Ammon's horn (tissue), 1 donor: ENCODE results near the gene TRIM25.

Source experiments
- DNase-seq: peaks from one replicate; pipeline ENCODE4 v3.0.0-alpha.2; 2016; ENCODE audit warnings: low spot score

TRIM25 gene

DNA sequence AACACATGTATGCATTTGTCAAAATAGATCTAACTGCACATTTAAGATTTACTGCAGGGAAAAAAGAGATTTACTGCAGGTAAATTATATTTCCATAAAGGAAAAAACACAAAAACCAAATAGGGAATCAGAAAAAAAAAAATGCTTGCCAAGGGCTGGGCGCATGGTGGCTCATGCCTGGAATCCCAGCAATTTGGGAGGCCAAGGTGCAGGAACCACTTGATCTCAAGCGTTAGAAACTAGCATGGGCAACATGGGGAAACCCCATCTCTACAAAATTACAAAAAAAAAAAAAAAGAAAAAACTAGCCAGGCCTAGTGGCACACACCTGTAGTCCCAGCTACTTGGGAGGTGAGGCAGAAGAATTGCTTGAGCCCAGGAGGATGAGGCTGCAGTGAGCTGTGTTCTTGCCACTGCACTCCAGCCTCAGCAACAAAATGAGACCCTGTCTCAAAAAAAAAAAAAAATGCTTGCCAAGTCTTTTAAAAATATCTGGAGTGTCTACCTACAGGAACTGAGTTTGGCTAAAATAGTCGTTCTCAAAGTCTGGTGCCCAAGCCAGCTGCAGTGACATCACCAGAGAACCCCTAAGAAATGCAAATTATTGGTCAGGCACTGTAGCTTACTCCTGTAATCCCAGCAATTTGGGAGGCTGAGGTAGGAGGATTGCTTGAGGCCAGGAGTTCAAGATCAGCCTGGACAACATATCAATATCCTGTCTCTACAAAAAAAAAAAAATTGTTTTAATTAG is 17.5 kb downstream of the TRIM25 start:
- DNase-seq = no peak

DNA sequence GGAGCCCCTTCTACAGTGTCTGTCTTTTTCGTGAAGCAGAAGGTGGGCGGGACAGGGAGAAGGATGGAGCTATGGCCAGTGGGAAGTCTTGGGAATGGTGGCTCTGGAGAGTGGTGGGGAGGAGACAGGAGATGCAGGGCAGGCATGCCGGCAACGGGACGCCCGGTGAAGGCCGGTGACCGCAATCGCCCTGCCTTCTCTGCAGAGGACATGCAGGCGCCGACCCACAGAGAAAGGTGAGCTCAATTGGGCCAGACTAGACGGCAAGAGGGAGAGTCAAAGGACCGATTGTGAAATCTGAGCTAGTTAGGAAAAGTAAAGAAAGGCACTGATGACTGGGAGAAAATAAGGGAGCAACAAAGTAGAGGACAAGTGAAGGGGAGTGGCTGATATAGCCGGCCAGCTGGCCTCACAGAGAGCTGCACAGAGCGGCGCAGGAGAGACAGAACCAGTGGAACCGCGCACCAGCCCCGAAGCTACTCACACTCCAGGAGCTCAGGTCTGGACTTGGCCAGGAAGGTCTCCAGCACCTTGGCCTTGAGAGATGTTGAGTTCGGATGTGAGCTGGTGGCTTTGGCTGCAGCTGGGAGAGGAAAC is 18.9 kb downstream of the TRIM25 start:
- no peak for DNase-seq

DNA sequence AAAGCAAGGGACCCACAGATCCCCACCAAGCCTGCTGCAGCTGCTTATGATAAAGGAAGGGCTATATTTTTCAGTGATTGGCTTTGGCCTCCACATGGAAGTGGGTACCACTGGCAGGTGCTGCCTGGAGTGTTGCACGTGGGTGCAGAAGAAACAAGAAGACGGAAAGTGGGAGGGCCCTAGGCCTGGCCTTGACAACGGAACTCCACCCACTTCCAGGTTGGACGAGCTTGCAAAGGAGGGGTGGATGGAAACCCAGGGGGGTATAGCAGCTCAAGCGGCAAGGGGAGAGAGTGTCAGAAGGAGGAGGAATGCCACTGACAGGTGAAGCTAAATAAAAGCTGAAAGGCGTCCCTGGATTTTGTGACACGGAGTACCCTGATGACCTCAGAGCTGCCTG is 20.3 kb downstream of the TRIM25 start:
- no peak for DNase-seq

DNA sequence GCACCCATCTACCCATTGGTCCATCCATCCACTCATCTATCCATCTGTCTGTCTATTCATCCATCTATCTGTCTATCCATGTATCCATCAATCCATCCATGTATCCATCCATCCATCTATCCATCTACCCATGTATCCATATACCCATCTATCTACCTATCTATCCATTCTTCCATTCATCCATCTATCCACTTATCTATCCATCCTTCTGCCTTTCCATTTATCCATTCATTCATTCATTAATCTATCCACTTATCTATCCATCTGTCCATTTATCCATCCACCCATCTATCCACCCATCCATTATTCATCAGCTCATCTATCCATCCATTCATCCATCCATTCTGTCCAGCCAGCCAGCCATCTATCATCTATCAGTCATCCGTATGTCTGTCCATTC is 21.5 kb downstream of the TRIM25 start:
- no peak for DNase-seq

DNA sequence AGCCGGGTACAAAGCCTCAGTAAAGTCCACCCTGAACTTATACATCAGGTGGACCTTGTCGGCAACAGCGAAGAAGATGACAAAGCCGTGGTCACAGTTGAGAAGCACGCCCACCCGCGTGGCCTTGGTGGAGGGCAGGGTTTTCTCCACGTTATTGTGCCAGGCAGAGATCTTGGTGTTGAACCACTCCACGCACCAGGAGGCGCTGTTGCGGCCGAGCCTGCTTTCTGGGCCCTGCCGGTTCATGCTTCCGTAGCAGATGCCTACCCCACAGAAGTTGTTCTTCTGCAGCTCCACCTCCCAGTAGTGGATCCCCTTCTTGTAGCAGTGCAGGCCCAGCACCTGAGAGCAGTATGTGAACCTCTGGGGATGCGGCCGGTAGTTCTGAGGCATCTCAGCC is 22.1 kb downstream of the TRIM25 start:
- no peak for DNase-seq

DNA sequence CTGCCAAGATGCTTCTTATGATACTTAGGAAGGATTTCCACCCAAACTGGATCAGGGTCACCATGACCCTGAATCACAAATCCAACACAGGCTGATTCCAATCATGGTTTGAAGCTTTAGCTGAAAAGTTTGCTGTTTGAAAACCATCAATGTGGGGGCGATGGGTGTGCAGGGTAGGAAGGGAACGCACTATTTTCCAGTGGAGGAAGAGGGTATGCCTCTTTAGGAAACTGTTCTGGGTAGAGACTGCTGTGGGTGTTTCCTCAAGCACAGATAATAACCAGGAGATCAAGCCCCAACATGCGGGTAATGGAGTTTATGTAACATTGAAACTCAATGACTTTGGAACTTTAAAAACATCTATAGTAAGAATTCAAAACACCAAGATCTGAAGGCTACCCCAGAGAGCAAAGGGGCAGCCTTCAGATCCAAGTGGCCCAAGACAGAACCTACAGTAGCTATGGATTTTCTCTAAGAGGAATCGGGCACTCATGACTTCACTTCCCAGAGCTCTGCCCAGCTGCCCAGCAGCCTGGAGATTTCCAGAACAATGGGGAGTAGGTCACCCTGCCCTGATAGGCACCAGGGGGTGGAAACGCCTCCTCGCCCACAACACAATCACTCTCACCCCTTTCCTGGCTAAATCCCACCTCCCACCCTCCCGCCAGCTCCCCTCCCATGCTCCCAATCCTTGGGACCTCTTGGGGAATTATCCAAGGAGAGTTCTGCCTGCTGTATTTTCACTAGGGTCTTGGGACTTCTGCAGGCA is 22.8 kb downstream of the TRIM25 start:
- no peak for DNase-seq

DNA sequence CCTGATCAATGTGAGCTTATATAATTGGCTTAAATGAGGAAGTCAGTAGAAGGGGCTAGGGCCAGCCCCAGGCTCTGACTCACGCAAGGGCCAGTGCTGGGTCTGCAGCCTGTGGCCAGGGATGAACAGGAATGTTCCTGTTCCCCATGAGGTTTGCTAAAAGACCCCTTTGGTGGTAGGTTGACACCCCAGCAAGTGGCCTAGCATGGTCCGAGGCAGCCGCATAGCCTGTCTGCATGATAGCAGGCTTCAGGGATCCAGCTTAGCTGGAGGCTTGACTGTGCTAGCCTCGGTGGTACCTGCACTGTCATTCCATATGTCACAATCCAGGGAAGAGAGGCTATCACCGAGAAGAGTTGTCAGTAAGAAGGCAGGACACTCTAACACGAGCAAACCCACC is 23.5 kb downstream of the TRIM25 start:
- no peak for DNase-seq

DNA sequence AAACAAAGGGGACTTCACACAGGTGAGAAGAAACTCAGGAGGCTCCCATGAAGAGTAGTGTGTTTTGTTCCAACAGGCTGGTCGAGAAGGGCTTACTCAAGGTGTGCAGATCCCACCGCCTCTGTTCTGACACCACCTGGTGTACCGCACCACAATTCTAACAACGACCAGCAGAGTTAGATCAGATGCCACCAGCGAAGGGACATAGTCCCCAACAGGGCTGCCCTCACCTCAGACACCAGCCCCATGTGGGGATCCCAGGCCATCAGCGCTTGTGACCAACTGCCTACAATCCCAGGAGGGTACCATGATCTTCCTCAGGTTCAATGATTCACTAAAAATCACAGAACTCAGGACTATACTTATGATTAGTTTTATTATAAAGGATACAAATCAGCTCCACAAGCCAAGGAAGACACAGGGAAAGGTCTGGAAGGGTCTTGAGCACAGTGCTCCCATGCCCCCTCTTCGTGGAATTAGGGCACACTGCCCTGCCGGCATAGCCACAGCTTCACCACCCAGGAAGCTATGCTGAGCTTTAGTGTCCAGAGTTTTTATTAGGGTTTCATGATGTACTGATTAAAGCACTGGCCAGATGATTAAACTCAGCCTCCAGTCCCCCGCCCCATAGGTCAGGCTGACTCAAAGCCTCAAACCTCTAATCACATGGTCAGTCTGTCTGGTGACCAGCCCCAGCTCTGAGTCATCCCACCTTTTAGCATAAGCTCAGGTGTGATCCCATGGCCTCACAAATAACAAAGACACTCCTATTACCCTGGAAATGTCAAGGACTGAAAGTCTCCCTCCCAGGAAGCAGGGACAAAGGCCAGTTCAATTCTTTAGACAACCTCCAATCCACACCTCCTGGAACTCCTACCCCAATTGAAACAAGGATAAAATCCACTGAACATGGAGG is 26.0 kb downstream of the TRIM25 start:
- no peak for DNase-seq

DNA sequence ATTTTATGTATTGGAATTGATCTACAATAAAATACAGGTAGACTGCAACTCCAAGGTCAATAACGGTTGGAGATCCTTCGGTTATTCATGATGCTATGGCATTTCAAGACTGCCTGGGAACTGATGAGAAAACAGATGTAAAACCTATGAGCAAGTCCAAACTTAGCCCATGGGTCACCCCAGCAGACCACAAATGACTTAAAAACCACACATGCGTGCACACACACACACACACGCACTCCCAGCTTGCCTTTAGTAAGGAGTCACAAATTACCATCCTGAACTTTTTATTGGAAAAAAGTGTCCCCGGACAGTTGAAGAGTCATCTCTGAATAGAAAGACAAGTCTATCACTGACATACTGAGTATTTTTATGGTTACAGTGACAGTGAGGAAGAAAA is 26.7 kb downstream of the TRIM25 start:
- DNase-seq = no peak

DNA sequence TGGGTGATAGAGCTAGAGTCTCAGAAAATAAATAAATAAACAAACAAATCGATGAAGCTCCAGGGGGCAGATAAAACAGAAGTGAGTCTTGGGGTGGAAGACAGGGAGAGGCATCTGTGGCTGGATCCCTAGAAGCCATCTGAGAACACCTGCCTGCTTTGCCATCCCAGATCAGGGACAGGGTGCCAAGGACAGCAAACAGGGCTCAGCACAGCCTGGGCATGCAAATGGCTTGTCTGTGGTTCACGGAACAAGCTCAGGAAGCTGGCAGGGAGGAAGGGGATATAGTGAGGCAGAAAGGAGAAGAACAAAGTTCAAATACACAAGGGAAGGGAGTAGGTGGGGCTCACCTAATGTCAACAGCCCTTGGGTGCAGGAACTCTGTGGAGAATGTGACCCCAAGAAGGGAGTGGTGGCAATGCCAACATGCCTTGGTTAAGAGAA is 27.5 kb downstream of the TRIM25 start:
- DNase-seq = no peak

DNA sequence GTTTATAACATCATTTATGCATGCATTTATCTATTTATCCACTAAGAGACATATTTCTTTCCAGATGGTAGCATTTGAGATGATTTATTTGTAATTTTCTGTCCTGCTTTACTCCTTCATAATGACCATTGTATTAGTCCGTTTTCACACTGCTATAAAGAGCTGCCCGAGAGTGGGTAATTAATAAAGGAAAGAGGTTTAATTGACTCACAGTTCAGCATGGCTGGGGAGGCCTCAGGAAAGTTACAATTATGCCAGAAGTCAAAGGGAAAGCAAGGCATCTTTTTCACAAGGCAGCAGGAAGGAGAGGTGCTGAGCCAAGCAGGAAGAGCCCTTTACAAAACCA is 28.6 kb downstream of the TRIM25 start:
- DNase-seq = no peak

DNA sequence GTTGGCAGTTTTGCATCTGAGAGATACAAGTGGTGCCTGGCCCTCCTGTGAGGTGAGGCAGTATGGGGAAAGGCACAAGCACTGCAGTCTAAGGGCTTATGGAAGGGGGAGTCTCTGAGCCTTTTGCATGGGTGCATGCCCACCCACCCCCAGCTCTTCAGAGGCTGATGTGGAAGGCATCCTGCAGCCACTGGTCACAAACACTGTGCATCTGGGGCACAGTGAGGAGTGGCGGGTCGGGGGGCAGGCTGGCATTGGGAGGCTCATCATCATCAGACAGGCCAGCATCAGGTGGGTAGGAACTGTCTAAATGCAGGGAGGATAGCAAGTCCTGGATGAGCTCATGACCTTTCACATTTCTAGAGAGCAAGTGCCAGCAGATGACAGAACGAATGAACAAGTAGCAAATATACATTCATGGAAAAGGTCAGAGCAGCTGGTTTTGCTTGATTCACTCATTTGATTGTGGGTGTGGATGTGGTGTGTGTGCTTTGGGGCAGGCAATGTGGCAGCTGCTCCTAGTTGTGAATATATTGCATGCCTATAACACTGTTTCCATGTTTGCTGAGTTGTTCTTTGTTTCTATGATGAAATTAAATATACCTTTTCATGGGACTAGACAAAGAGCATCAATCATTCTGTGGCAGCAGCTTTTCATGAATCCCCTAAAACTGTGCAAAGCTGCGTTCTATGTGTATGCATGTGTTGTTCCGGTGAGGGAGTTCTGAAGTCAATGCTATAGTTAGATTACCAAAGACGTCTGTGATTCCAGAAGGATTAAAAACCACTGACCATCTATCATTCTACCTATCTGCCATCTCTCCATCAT is 29.2 kb downstream of the TRIM25 start:
- DNase-seq = no peak

DNA sequence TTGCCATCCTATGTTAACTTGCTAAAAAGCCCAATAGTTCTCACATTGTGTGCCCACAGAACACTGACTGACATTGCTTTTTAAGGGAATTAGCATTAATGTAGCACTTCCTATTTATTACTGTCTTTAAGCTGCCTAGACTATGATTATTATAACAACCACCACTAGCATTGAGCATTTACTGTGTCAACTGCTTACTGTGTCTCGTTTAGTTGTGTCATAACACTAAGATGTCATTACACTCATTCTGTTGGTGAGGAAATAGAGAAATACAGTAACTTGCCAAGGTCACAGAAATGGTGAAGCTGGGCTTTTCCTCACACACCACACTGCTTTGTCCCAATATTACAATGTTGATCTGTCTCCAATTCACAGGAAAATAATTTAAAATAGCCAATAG is 30.2 kb downstream of the TRIM25 start:
- no peak for DNase-seq

DNA sequence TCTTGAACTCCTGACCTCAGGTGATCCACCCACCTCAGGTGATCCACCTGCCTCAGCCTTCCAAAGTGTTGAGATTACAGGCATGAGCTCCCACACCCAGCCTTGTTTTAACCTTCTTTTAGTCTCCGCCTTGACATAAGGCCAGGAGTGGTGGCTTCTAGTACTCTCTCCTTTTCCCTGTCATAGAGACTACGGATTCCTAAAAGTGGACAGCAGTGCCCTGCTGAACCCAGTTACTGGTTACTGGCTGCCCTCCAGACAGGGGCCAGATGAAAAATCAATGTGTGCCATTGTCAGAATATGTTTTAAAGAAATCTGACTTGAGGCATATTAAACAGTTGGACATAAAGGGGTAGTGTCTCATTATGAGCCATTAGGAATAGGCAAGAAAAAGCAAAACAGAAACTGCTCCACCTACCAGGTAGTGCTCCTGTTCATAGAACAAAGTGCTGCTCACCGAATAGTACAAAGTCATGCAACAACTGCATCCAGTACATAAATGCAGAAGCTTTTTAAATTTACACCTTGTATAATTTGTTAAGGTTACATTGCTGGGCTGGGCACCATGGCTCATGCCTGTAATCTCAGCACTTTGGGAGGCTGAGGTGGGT is 32.1 kb downstream of the TRIM25 start:
- DNase-seq = no peak

DNA sequence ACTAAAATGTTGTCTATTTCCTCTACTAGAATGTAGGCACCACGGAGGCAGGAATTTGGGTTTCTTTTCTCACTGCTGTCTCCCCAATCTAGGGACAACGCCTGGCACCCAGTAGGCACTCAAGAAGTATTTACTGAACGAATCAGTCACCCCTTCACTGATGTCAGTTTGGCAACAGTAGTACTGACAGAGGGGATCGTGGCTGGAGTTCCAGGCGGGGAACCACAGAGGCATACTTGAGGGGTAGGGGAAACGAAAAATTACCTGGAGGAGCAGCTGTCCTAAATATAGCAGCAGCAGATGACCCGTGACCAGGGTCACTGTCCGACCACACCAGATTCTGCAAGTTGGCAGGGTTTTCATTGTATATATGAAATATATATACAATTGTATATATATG is 33.3 kb downstream of the TRIM25 start:
- DNase-seq = no peak

DNA sequence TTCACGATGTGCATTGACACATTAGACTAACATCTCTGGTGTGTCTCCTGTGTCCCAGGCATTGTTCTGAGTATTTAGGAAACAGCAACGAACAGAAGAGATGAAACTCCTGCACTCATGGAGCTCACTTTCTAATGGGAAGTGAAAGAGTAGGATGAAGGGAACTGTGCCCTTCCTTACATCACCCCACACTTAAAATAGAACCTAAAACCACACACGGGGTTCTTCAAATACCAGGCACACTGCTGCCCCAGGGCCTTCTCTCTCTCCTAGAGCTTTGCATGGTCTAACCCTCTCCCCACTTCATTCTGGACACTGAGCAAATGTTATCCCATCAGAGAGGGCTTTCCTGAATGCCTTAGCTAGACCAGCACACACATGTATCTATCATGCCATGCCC is 33.7 kb downstream of the TRIM25 start:
- peak; percentile 20 for DNase-seq

DNA sequence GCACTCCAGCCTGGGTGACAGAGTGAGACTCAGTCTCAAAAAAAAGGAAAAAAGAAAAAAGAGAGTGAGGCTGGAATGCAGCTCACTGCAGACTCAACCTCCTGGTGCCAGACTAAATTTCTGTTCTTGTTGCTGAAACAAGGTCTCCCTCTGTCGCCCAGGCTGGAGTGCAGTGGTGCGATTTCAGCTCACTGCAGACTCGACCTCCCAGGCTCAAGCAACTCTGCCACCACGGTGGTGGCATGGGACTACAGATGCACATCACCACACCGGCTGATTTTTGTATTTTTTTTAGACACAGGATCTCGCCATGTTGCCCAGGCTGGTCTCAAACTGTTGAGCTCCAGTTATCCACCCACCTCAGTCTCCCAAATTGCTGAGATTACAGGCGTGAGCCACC is 34.6 kb downstream of the TRIM25 start:
- DNase-seq = no peak

DNA sequence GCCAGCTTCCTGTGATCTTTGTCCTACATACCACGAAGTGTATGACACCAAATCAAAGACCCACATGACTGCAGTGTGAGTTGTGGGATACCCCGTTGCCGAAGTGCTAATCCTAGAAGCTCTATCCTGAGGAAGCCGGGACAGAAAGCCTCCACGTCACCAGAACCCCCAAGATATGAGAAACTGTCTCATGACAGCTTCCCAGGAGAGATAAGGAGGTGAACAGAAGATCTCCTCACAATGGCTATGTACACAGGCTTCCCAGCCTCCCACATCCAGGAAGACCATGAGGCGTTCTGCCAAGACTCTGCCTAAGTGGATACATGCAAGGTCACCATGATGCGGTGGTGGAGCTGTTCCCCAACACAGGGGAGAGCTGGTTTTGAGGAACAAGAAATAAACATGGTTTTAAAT is 37.1 kb downstream of the TRIM25 start:
- DNase-seq = no peak

DNA sequence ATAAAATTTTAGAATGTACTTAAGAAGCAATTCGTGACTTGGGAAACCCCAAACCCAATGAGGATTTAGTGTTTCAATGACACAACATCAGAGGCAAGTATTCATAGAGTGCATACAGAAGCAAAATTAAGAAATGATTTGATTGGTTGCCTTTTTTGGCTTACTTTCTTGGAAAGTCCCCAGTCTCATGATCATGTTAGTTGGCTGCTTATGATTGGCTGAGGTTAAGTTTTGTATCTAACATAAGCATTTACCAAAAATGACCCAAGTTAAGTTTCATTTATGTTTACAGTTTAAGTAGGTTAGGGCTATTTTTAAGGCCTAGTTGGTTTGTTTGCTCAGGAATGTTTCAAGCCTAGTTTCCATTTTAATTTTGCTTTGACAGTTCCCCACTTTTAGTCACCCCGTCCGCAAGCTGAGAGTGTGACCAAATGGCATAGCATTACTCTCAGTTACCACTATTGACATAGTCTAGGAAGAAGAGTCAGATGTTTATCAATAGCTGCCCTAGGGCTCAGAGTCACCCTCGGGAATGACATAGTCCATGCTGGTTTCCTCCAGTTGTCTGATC is 43.7 kb downstream of the TRIM25 start:
- DNase-seq = no peak

DNA sequence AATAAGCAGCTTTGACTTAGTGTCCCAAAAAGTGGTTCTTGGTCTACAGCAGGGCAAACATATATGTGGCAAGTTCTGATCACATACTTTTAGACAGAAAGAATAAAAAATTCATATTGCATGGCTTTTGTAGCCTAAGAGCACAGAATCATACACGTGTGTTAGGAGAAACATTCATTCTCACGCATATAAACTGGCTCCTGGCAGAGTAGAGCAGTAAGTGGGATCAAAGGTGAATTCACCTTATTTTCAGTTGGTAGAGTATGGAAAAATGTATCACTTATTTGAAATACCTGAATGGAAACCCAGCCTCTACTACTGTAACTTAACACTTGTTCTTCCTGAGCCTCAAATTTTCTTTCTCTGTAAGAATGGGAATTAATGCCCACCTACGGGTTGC is 45.1 kb downstream of the TRIM25 start:
- no peak for DNase-seq

DNA sequence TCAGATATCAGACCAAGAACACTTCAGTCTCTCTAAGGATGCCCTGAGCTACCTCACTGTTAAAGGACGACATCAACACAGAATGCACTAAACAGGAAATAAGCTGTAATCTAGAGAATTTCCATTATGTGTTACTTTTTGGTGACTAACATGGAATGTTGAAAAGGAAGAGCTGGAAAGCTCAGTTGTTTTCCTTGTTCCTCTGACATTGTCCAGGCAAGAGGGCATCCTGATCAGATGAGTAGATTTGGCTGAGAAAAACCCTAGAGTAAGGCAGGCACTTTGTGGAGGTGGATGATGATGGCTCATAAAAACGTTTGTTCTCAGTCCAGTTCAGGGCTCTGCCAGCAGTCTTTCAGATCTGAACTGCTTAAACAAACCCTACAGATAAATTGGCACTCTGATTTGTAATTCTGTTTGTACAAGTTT is 45.9 kb downstream of the TRIM25 start:
- no peak for DNase-seq
